Epithelial cell of esophagus (primary cell): Measurements from ENCODE around the gene RRAS.

Experiments used
- DNase-seq: peaks from one replicate; pipeline ENCODE4 v3.0.0; 2010; ENCODE audit warnings: low read depth
- H3K4me3 ChIP-seq: 2 replicates; pipeline ENCODE4 v1.5.1; 2011; ENCODE audit warnings: mild to moderate bottlenecking, low read length, control low read depth
- CTCF ChIP-seq: IDR thresholded peaks from 2 replicates; pipeline ENCODE4 v1.5.1; 2011; ENCODE audit warnings: low read depth, mild to moderate bottlenecking, low read length, control low read depth, inconsistent platforms; ENCODE audit not compliant: insufficient read depth; ENCODE audit errors: missing control alignments

RRAS gene

GRCh38 chr19:49640113-49640898 is at the start of gene RRAS:
TSS of gene RRAS (minus strand) at chr19:49640143. CDS start at chr19:49640098, 45 bp downstream.
- H3K4me3 ChIP-seq: peak within 1 kb of the TSS; percentile 63
- TF ChIP-seq CTCF: no peak
- peak; percentile 100 for DNase-seq

- peak; percentile 65 for TF ChIP-seq CTCF
- peak within 1 kb of the TSS; percentile 57 for H3K4me3 ChIP-seq
- peak; percentile 53 for DNase-seq
These were observed 49.5 kb upstream of the RRAS start, which contains the start of gene ADM5 for GRCh38 chr19:49689133-49690078. TSS of gene ADM5 (plus strand) at chr19:49689594. CDS start at chr19:49689838, 244 bp downstream.

GRCh38 chr19:49688531-49689132 is 48.7 kb upstream of the RRAS start:
- H3K4me3 ChIP-seq: no peak overlapping the region
- TF ChIP-seq CTCF: no peak
- DNase-seq: no peak

GRCh38 chr19:49687566-49688316 is 47.8 kb upstream of the RRAS start:
- no peak for TF ChIP-seq CTCF
- no peak overlapping the region for H3K4me3 ChIP-seq
- no peak for DNase-seq

GRCh38 chr19:49687150-49687549 is 47.2 kb upstream of the RRAS start:
- TF ChIP-seq CTCF: no peak
- no peak overlapping the region for H3K4me3 ChIP-seq
- no peak for DNase-seq

GRCh38 chr19:49686503-49687088 is 46.7 kb upstream of the RRAS start:
- H3K4me3 ChIP-seq: no peak overlapping the region
- TF ChIP-seq CTCF: no peak
- DNase-seq: no peak
